GM13977 (cell line): ENCODE results near the gene FAM171A2.

Source experiments
- DNase-seq: peaks from one replicate; pipeline ENCODE4 v3.0.0; 2012; ENCODE audit warnings: low spot score
- CTCF ChIP-seq: IDR thresholded peaks from 2 replicates; pipeline ENCODE4 v1.5.1; 2012; ENCODE audit warnings: mild to moderate bottlenecking, control low read depth; ENCODE audit not compliant: insufficient read depth; ENCODE audit errors: extremely low read depth, missing control alignments
- in situ Hi-C: fragments of 300-500 bp; cut with MboI; formaldehyde crosslinking; loops from one replicate; pipeline ENCODE4 v1.12.0; 2022; ENCODE audit warnings: low sequenced_read_pairs, low pct_unique_long_range_greater_than_20kb, mixed read lengths, inconsistent platforms; ENCODE audit not compliant: unreplicated experiment

The FAM171A2 gene

GRCh38 chr17:44383363-44383762, 19.7 kb upstream of the FAM171A2 start:
- DNase-seq = no peak
- no peak for TF ChIP-seq CTCF
- in situ Hi-C loops = no loop called here

DNA sequence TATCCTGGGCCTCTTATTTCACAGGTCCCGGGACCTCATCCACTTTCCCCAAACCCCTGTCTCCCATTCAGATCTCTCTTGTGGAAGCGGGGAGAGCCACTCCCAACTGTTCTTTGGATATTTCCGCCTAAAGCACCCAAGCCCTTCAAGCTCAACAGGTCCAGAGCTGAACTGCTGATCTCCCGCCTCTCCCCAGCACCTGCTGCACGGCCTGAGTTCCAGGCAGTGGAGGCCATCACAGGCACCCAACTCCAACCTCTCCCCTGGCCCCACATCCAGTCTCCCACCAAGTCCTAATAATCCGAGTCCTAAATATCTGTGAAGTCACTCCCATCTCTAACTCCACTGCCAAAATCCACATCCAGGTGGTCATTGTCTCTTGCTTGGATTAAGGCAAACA, 19.3 kb upstream of the FAM171A2 start:
- in situ Hi-C loops = no loop called here
- TF ChIP-seq CTCF = no peak
- no peak for DNase-seq

DNA sequence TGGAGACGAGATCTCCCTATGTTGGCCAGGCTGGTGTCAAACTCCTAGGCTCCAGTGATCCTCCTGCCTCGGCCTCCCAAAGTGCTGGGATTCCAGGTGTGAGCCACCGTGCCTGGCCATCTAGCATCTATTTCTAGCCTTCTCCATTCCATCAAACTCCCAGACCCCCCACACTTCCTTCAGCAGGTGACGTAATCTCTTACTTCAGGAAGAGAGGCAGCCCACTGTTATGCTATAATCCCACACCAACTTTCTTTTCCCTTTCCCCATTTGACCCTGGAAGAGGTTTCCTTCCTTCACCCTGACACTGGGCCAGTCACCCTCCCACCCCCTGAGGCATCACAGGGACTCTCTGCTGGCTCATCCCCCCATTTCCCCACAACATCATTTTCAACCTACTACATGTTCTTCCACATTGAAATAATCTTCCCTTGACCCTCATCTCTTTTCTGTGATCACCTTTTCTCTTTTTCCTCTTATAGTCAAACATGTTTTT, 18.2 kb upstream of the FAM171A2 start:
- no peak for DNase-seq
- in situ Hi-C loops = no loop called here
- no peak for TF ChIP-seq CTCF

DNA sequence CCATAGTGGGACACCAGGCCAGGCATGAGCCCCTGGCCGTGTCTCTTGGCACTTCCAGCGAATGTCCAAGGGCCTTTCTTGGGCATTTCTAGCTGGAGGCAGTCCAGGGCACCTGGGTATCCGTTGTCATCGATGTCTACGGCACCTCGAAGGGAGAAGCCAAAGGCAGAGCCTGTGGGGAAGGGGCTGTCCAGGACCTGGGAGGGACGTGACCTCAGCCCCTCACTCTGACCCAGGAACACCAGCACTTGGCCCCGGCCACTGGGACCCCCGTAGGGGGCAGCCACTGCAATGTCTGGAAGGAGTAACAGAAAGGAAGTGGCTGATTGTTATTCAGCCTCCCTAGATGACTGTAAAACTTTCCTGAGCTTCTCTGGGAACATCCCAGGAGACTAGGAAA, 17.1 kb upstream of the FAM171A2 start:
- no peak for TF ChIP-seq CTCF
- in situ Hi-C loops = no loop called here
- DNase-seq = no peak

DNA sequence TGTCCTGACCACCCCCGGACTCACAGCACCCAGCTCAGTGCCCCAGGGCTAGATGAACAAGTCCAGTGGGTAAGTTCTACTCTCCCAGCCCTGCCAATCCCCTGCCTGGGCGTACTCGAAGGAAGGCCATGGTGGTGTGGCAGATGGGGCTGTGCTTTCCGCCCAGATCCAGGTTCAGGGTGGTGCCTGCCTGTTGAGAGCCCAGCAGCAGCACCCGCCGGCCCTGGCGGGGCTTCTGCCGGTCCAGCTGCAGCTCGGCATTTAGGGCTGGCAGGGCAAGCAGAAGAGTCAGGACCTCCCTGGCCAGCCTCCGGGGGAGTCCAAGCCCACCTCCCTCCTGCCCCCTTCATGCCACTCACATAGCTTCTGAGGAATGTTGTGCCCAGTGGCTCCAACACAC, 16.2 kb upstream of the FAM171A2 start:
- in situ Hi-C loops = no loop called here
- no peak for TF ChIP-seq CTCF

DNA sequence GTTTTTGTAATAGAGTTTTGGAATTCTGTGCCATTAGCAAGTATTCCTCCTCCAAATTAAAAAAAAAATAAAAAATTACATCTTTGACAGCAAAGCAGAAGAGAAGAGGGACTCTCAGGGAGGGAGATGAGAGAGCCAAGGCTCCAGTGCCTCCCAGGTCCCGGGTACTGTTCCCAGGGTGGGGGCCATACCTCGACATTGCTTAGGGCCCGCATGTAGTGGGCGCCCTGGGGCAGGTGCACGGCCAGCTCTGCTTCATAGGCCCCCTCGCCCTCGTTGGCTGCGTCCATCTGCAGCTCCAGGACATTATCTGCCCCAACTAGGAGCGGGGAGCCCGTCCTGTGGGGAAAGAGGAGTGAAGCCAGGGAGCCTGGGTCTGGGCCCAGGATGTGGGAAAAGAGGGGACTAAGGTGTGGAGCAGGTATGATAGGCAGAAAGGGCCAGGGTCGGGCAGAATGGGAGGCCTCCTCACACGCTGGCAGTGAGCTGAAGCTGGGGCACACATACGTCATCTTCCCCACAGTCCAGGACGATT, 14.6 kb upstream of the FAM171A2 start:
- TF ChIP-seq CTCF = no peak
- in situ Hi-C loops = no loop called here
- no peak for DNase-seq

More for the DNA sequence above, 16.2 kb upstream of the FAM171A2 start:
- DNase-seq = no peak
